Measurements from ENCODE around the gene HOXB7. TPM values are rescaled to one million over a fixed set of nuclear protein-coding genes. Genes with fewer than 3 reads are reported as not detected.

Gene HOXB7
- total RNA-seq, 2 donors from 2014 or later = 0.63 to 7.2 TPM

- no peak for TF ChIP-seq CTCF (IDR thresholded peaks at IDR 0.05)
- no peaks in the 10 kb centered on the region for H3K36me3 ChIP-seq
- H3K27ac ChIP-seq = no peak overlapping the region
- no peaks in the 10 kb centered on the region for H3K9me3 ChIP-seq
- H3K27me3 ChIP-seq (replicated peaks; ENCODE audit: insufficient read depth) = peaks cover 57% of the 10 kb centered on the region
- ATAC-seq (ENCODE audit: insufficient number of reproducible peaks, low FRiP score, low read depth) = no peak
- H3K4me3 ChIP-seq = no peak overlapping the region
- peaks cover 5% of the 10 kb centered on the region in 2 donors for H3K4me1 ChIP-seq (ENCODE audit: control insufficient read depth in 1 of 2, low read depth in 2 of 2)
- DNase-seq (ENCODE audit: low spot score) = no peak
Observed at GRCh38 chr17:48630925-48631692, 20.3 kb upstream of the HOXB7 start.

GRCh38 chr17:48630009-48630924 is 19.4 kb upstream of the HOXB7 start:
- no peak for ATAC-seq (ENCODE audit: insufficient number of reproducible peaks, low FRiP score, low read depth)
- Histone ChIP-seq H3K27me3 (replicated peaks; ENCODE audit: insufficient read depth) (peaks cover 53% of the 10 kb centered on the region), H3K9me3 (no peaks in the 10 kb centered on the region), H3K36me3 (no peaks in the 10 kb centered on the region), H3K4me1 (ENCODE audit: control insufficient read depth in 1 of 2, low read depth in 2 of 2) (peaks cover 13 to 14% of the 10 kb centered on the region in 2 donors), H3K4me3 (no peak overlapping the region), H3K27ac (no peak overlapping the region)
- no peak for DNase-seq (ENCODE audit: low spot score)
- no peak for TF ChIP-seq CTCF (IDR thresholded peaks at IDR 0.05)

GRCh38 chr17:48629411-48629759 is 18.6 kb upstream of the HOXB7 start:
- Histone ChIP-seq H3K27me3 (replicated peaks; ENCODE audit: insufficient read depth) (peaks cover 46% of the 10 kb centered on the region), H3K9me3 (no peaks in the 10 kb centered on the region), H3K4me3 (no peak overlapping the region), H3K27ac (no peak overlapping the region), H3K36me3 (no peaks in the 10 kb centered on the region), H3K4me1 (ENCODE audit: control insufficient read depth in 1 of 2, low read depth in 2 of 2) (peaks cover 18 to 20% of the 10 kb centered on the region in 2 donors)
- no peak for TF ChIP-seq CTCF (IDR thresholded peaks at IDR 0.05)
- DNase-seq (ENCODE audit: low spot score) (no peak), ATAC-seq (ENCODE audit: insufficient number of reproducible peaks, low FRiP score, low read depth) (no peak)

- no peak for TF ChIP-seq CTCF (IDR thresholded peaks at IDR 0.05)
- ATAC-seq (ENCODE audit: insufficient number of reproducible peaks, low FRiP score, low read depth) (no peak), DNase-seq (ENCODE audit: low spot score) (no peak)
- H3K27ac ChIP-seq = no peak overlapping the region
- H3K36me3 ChIP-seq = no peaks in the 10 kb centered on the region
- H3K27me3 ChIP-seq (replicated peaks; ENCODE audit: insufficient read depth) = peaks cover 40% of the 10 kb centered on the region
- H3K4me3 ChIP-seq = no peak overlapping the region
- no peaks in the 10 kb centered on the region for H3K9me3 ChIP-seq
- peaks cover 18 to 20% of the 10 kb centered on the region in 2 donors for H3K4me1 ChIP-seq (ENCODE audit: control insufficient read depth in 1 of 2, low read depth in 2 of 2)
Observed at GRCh38 chr17:48628649-48629410, 18.0 kb upstream of the HOXB7 start.

Data from thoracic aorta (tissue), 2 donors.